GM18858 (cell line): Measurements from ENCODE around the gene PRSS37.

Experiments used
- ATAC-seq: cut with Tn5 transposase; IDR thresholded peaks from one replicate; pipeline ENCODE4 v1.9.1; 2021; ENCODE audit not compliant: unreplicated experiment

Gene PRSS37

DNA sequence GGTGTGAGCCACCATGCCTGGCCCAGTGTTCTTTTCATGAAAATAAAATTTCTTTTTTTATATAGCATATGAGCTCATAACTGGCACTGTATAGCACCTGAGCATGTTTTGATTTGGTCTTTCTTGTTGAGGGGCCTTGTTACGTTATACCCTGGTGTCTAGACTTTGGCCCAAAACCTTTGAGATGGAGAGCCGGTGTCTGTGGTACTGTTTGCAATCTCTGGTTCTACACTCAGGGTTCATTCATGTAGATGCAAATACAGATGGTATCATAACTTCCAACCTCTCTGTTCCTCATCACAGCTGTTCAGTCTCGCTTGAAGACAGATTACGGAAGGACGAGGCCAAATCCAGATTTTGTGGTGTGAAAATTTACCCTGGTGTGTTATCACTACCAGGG, 51.4 kb downstream of the PRSS37 start, which contains the start of gene TAS2R5:
Gene TAS2R5 (plus strand): TSS at position 301 of the 400 bp plus-strand sequence. CDS start 145 bp downstream, outside the sequence.
- ATAC-seq, result no peak

DNA sequence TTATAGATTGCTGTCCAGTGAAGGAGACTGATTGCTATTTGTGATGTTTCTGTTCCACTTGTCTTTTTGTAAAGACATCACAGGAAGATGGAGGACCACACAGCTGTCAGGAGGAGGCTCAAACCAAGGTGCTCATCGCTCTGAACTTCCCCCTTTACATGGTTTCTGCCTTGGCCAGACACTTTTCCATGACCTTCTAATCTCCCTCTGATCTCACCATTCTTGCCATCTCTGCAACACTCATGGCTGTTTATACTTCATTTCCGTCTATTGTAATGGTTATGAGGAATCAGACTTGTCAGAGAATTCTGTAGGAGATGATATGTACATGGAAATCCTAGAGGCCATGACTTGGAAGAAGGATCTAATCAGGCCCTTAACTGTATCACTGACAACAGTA, 53.0 kb downstream of the PRSS37 start:
- no peak for ATAC-seq
